ENCODE results near the gene PHKA1.
"Not testable (repeated sequence)": the region's sequence is repeated elsewhere in the genome, so short reads cannot be mapped to it uniquely, and the experiment has no call there.

Gene PHKA1

GRCh38 chrX:72663737-72664136 lies 50.4 kb downstream of the PHKA1 start:
- DNase-seq, result no peak

- DNase-seq, result no peak
These were observed 51.9 kb downstream of the PHKA1 start for GRCh38 chrX:72662020-72662747.

GRCh38 chrX:72659723-72660122 lies 54.4 kb downstream of the PHKA1 start:
- no peak for DNase-seq

- DNase-seq, result no peak
These were observed 62.0 kb downstream of the PHKA1 start for GRCh38 chrX:72652082-72652481.

- DNase-seq, result no peak
These were observed 69.2 kb downstream of the PHKA1 start for GRCh38 chrX:72644946-72645345.

- no peak for DNase-seq
These were observed 72.5 kb downstream of the PHKA1 start for GRCh38 chrX:72641611-72642010.

GRCh38 chrX:72635930-72636329 lies 78.2 kb downstream of the PHKA1 start:
- no peak for DNase-seq

GRCh38 chrX:72634331-72634730 lies 79.8 kb downstream of the PHKA1 start:
- no peak for DNase-seq

- DNase-seq, result no peak
These were observed 83.9 kb downstream of the PHKA1 start for GRCh38 chrX:72630185-72630584.

- no peak for DNase-seq
These were observed 89.9 kb downstream of the PHKA1 start for GRCh38 chrX:72624194-72624593.

- no peak for DNase-seq
These were observed 92.3 kb downstream of the PHKA1 start for GRCh38 chrX:72621625-72622485.

- no peak for DNase-seq
These were observed 92.9 kb downstream of the PHKA1 start for GRCh38 chrX:72621163-72621562.

GRCh38 chrX:72620550-72621145 lies 93.5 kb downstream of the PHKA1 start:
- no peak for DNase-seq

GRCh38 chrX:72609313-72609712 lies 104.8 kb downstream of the PHKA1 start:
- DNase-seq, result no peak

- DNase-seq, result no peak
These were observed 109.4 kb downstream of the PHKA1 start for GRCh38 chrX:72604705-72605104.

- no peak for DNase-seq
These were observed 110.0 kb downstream of the PHKA1 start for GRCh38 chrX:72604112-72604511.

GRCh38 chrX:72591038-72591437 lies 123.1 kb downstream of the PHKA1 start:
- DNase-seq, result not testable (repeated sequence)

- DNase-seq, result no peak
These were observed 129.9 kb downstream of the PHKA1 start for GRCh38 chrX:72584163-72584562.

GRCh38 chrX:72576141-72576894 lies 137.8 kb downstream of the PHKA1 start:
- DNase-seq, result no peak

- DNase-seq, result no peak
These were observed 141.0 kb downstream of the PHKA1 start for GRCh38 chrX:72573158-72573511.

GRCh38 chrX:72572248-72573157 lies 141.6 kb downstream of the PHKA1 start, which contains the start of gene HDAC8:
Gene HDAC8 (minus strand): TSS chrX:72572843. CDS start chrX:72572761, 82 bp downstream.
- peak; percentile 80 for DNase-seq

GRCh38 chrX:72569786-72570185 lies 144.3 kb downstream of the PHKA1 start:
- no peak for DNase-seq

All from DMS 273 treated with DMSO at 0.1 percent for 48 hours (cell line).